Activated CD4-positive, alpha-beta T cell treated with anti-CD3 and anti-CD28 coated beads, Interleukin-2, amount 50 U/mL, for 16 hours (primary cell): Measurements from ENCODE around the gene CAVIN1.
"Not testable (repeated sequence)": the region's sequence is repeated elsewhere in the genome, so short reads cannot be mapped to it uniquely, and the experiment has no call there.

Source experiments
- DNase-seq: peaks from one replicate; pipeline ENCODE4 v3.0.0-alpha.2; 2020

CAVIN1 gene

GRCh38 chr17:42404326-42405055, 18.6 kb downstream of the CAVIN1 start:
- DNase-seq = no peak

GRCh38 chr17:42403150-42403549, 19.9 kb downstream of the CAVIN1 start:
- DNase-seq = peak; percentile 45

GRCh38 chr17:42402117-42402516, 20.9 kb downstream of the CAVIN1 start:
- no peak for DNase-seq

GRCh38 chr17:42400844-42401375, 22.1 kb downstream of the CAVIN1 start:
- not testable (repeated sequence) for DNase-seq

GRCh38 chr17:42399948-42400843, 22.9 kb downstream of the CAVIN1 start:
- DNase-seq = no peak

GRCh38 chr17:42399121-42399520, 23.9 kb downstream of the CAVIN1 start:
- DNase-seq = no peak

- DNase-seq = not testable (repeated sequence)
Measured at GRCh38 chr17:42395601-42396000, 27.5 kb downstream of the CAVIN1 start.

- no peak for DNase-seq
Measured at GRCh38 chr17:42394838-42395237, 28.2 kb downstream of the CAVIN1 start.

GRCh38 chr17:42392692-42393415, 30.2 kb downstream of the CAVIN1 start:
- DNase-seq = peak; percentile 32

GRCh38 chr17:42391439-42391838, 31.6 kb downstream of the CAVIN1 start:
- DNase-seq = not testable (repeated sequence)

- DNase-seq = no peak
Measured at GRCh38 chr17:42389899-42390298, 33.2 kb downstream of the CAVIN1 start.

- DNase-seq = no peak
Measured at GRCh38 chr17:42389135-42389417, 34.0 kb downstream of the CAVIN1 start.

- DNase-seq = peak; percentile 100
Measured at GRCh38 chr17:42388381-42389134, 34.5 kb downstream of the CAVIN1 start, which contains the start of gene STAT3. Gene STAT3, minus strand, starts transcription at chr17:42388442. Its CDS starts 39,926 bp downstream, at chr17:42348516.

- peak; percentile 17 for DNase-seq
Measured at GRCh38 chr17:42387661-42388380, 35.2 kb downstream of the CAVIN1 start.

GRCh38 chr17:42386777-42387657, 36.0 kb downstream of the CAVIN1 start:
- peak; percentile 26 for DNase-seq

GRCh38 chr17:42381898-42382297, 41.2 kb downstream of the CAVIN1 start:
- no peak for DNase-seq

GRCh38 chr17:42380935-42381334, 42.1 kb downstream of the CAVIN1 start:
- DNase-seq = no peak

GRCh38 chr17:42378959-42379594, 44.0 kb downstream of the CAVIN1 start:
- DNase-seq = peak; percentile 55

- no peak for DNase-seq
Measured at GRCh38 chr17:42378359-42378958, 44.6 kb downstream of the CAVIN1 start.

- no peak for DNase-seq
Measured at GRCh38 chr17:42373896-42374295, 49.2 kb downstream of the CAVIN1 start.
